GM19463 (cell line): ENCODE results near the gene ALKAL2.
"Not testable (repeated sequence)": the region's sequence is repeated elsewhere in the genome, so short reads cannot be mapped to it uniquely, and the experiment has no call there.

Experiments used
- ATAC-seq: cut with Tn5 transposase; IDR thresholded peaks from one replicate; pipeline ENCODE4 v1.9.1; 2021; ENCODE audit warnings: mild to moderate bottlenecking, moderate library complexity; ENCODE audit not compliant: unreplicated experiment

ALKAL2 gene

GRCh38 chr2:287911-288757, at the start of gene ALKAL2:
Gene ALKAL2, minus strand, starts transcription at chr2:288091. Its CDS starts 256 bp downstream, at chr2:287835.
- ATAC-seq = no peak

GRCh38 chr2:336949-337348, 49.1 kb upstream of the ALKAL2 start:
- not testable (repeated sequence) for ATAC-seq

GRCh38 chr2:336360-336759, 48.5 kb upstream of the ALKAL2 start:
- ATAC-seq = no peak

- no peak for ATAC-seq
Observed at GRCh38 chr2:332592-332991, 44.7 kb upstream of the ALKAL2 start.

GRCh38 chr2:328761-329160, 40.9 kb upstream of the ALKAL2 start:
- ATAC-seq = no peak

- ATAC-seq = no peak
Observed at GRCh38 chr2:323035-323434, 35.1 kb upstream of the ALKAL2 start.

- ATAC-seq = no peak
Observed at GRCh38 chr2:322326-322725, 34.4 kb upstream of the ALKAL2 start.

GRCh38 chr2:320561-320960, 32.7 kb upstream of the ALKAL2 start:
- ATAC-seq = no peak

- ATAC-seq = no peak
Observed at GRCh38 chr2:319059-319600, 31.2 kb upstream of the ALKAL2 start.

GRCh38 chr2:317501-318424, 29.9 kb upstream of the ALKAL2 start:
- ATAC-seq = peak; percentile 63

- ATAC-seq = no peak
Observed at GRCh38 chr2:316381-316780, 28.5 kb upstream of the ALKAL2 start.

- not testable (repeated sequence) for ATAC-seq
Observed at GRCh38 chr2:315925-316324, 28.0 kb upstream of the ALKAL2 start.

- no peak for ATAC-seq
Observed at GRCh38 chr2:314561-315336, 26.9 kb upstream of the ALKAL2 start.

- no peak for ATAC-seq
Observed at GRCh38 chr2:313991-314390, 26.1 kb upstream of the ALKAL2 start.

GRCh38 chr2:310994-311393, 23.1 kb upstream of the ALKAL2 start:
- no peak for ATAC-seq

GRCh38 chr2:309954-310510, 22.1 kb upstream of the ALKAL2 start:
- no peak for ATAC-seq

- ATAC-seq = no peak
Observed at GRCh38 chr2:309148-309953, 21.5 kb upstream of the ALKAL2 start.

GRCh38 chr2:305366-305765, 17.5 kb upstream of the ALKAL2 start:
- no peak for ATAC-seq

GRCh38 chr2:296354-296753, 8.5 kb upstream of the ALKAL2 start:
- ATAC-seq = no peak

GRCh38 chr2:295090-295489, 7.2 kb upstream of the ALKAL2 start:
- ATAC-seq = no peak
